Loucy (cell line): Measurements from ENCODE around the gene PRKAR2B.

Source experiments
- EZH2phosphoT487 ChIP-seq: fragments of 200-600 bp; IDR thresholded peaks from 2 replicates; pipeline ENCODE4 v1.6.1; 2018; ENCODE audit warnings: antibody characterized with exemption, mild to moderate bottlenecking, moderate library complexity, borderline replicate concordance
- TF ChIP-seq, protein P1 (sequence below): fragments of 200-600 bp; sonication (generic); conservative IDR thresholded peaks from 2 replicates; pipeline ENCODE4 v1.5.1; 2014; ENCODE audit warnings: mild to moderate bottlenecking, antibody characterized with exemption, low read length

DNA sequence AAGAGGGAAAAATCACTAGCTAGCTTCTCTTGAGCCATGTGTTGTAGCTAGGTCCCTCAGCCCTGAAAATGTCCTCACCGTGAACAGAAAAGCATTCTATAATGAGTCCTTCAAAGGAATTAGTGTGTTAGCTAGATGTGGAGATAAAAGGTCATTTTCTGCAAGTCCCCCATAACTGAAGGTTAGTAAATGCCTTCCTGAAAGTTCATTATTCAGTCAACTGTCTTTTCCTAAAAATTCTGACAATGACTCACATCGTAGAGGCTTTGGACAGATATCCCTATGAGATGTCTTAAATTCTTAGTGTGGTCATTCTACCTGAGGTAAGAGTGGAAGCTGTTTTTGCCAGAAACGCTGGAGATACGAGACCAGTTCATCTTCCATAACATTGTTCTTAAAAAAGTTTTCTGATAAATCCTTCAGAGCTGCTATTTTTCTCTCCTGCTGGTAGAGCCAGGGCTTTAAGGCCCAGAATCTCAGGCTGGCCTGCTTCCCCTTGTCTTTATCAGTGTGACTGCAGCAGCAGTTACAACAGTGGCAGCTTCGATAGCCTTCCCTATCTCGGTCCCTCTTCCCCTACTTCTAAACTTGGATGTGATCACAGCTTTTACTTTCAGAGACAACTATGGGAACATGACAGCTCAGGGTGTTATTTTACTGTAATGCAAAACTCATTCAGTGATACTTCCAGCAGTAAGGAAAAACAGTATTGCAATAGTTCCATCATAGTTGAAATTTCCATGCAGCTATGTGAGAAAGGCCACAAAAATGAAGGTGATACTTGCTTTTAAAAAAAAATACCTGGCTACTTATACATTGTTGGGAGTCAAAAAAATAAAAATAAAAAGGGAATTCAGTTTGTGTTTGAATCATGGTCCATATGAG is 37.3 kb upstream of the PRKAR2B start:
- TF ChIP-seq, protein P1, sequence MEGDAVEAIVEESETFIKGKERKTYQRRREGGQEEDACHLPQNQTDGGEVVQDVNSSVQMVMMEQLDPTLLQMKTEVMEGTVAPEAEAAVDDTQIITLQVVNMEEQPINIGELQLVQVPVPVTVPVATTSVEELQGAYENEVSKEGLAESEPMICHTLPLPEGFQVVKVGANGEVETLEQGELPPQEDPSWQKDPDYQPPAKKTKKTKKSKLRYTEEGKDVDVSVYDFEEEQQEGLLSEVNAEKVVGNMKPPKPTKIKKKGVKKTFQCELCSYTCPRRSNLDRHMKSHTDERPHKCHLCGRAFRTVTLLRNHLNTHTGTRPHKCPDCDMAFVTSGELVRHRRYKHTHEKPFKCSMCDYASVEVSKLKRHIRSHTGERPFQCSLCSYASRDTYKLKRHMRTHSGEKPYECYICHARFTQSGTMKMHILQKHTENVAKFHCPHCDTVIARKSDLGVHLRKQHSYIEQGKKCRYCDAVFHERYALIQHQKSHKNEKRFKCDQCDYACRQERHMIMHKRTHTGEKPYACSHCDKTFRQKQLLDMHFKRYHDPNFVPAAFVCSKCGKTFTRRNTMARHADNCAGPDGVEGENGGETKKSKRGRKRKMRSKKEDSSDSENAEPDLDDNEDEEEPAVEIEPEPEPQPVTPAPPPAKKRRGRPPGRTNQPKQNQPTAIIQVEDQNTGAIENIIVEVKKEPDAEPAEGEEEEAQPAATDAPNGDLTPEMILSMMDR = no peak
- TF ChIP-seq EZH2phosphoT487 = no peak
